Hematopoietic multipotent progenitor cell treated with erythropoietin and hydrocortisone succinate and interleukin-3 and kit ligand, for 15 days (in vitro differentiated cells): ENCODE results near the gene CRADD.
"Not testable (repeated sequence)": the region's sequence is repeated elsewhere in the genome, so short reads cannot be mapped to it uniquely, and the experiment has no call there.

ENCODE experiments used
- DNase-seq: peaks from one replicate; pipeline ENCODE4 v3.0.0-alpha.2; 2015; ENCODE audit warnings: low spot score

CRADD gene

DNA sequence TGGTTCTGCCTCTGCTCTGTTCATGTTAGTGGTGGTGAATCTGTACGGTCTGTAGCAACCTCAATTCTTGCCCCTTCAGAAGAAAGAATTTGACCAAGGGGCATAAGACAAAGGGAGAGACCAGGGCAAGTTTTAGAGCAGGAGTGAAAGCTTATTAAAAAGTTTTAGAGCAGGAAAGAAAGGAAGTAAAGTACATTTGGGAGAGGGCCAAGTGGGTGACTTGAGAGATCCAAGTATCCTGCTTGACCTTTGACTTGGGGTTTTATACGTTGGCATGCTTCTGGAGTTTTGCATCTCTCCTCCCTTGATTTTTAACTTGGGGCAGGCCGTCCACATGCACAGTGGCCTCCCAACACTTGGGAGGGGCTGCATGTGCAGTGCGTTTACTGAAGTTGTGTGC lies 225.0 kb downstream of the CRADD start:
- DNase-seq: no peak

- no peak for DNase-seq
Observed at GRCh38 chr12:93902736-93903562, 225.8 kb downstream of the CRADD start.

DNA sequence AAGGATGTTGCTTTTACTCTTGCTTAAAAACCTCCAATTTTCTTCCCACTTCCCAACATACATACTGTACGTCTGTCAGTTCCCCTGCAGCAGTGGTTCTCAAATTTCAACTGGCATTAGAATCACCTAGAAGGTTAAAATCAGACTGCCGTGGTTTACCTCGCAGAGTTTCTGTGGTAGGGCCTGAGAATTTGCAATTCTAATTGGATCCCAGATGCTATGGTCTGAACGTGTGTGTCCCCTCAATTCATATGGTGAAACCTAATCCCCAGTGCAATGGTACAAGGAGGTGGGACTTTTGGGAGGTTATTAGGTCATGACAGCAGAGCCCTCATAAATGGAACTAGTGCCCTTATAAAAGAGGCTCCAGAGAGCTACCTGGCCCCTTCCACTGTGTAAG lies 226.9 kb downstream of the CRADD start:
- no peak for DNase-seq

DNA sequence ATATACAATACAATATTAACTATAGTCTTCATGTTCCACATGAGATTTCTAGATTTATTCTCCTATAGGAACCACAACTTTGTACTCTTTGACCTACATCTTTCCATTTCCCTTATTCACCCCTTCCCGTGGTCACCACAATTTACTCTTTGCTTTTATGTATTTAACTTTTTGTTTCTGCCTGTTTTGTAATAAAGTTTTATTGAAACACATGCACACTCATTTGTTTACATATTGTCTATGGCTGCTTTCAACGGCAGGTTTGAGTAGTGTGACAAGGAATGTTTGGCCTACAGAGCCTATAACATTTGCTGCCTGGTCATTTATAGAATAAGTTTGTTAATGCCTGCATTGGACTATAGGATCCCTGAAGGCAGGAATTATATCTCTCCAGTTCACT lies 231.1 kb downstream of the CRADD start:
- DNase-seq: no peak

DNA sequence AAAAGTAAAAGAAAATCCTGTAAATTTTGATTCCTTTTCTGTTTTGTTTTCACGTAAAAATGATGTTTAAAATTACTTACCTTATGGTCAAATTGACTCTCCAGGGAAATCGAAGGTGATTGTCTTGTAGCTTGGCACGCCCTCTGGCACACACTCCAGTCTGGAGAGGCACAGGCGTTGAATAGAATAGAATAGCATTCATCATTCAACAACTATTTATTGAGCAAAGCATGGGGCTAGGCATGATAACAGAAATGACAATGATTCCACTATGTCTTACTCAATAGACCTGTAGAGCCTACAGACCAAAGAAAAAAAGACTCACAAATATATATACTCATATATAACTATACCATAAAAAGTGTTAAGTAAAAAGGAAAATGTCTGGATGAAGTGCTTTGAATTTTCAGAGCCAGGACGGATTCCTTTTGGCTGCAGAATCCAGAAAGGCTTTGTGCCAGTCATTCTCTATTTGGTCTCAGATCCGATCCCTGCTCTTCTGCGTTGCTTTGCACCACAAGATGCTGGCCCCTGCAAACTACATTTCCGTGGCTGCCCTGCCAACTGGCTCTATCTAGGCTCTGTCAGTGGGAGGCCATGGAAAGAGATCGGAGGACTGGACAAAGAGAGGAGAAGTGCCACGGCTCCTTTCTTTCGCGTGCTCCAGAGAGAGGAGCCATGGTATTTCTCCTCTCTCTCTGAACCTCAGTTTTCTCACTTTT lies 231.8 kb downstream of the CRADD start:
- DNase-seq: no peak

DNA sequence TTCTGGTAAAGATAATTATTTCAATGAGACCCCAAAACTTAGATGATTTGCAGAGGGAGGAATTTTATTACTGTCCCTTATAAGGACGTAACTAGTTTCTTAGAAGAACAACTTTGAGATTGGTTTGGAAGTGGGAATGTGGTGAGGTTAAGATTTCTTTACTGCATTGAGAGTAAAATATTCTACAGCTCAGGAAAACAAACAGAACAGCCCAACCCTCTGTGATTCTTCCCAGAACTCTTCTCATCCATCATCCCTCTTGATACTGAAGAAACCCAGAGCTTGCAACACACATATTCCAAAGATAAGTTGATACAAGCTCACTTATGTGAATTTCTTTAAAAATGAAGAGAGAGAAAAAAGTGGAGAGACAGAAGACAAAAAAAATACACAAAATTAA lies 234.2 kb downstream of the CRADD start:
- no peak for DNase-seq

- DNase-seq: no peak
Observed at GRCh38 chr12:93912086-93912733, 235.0 kb downstream of the CRADD start.

DNA sequence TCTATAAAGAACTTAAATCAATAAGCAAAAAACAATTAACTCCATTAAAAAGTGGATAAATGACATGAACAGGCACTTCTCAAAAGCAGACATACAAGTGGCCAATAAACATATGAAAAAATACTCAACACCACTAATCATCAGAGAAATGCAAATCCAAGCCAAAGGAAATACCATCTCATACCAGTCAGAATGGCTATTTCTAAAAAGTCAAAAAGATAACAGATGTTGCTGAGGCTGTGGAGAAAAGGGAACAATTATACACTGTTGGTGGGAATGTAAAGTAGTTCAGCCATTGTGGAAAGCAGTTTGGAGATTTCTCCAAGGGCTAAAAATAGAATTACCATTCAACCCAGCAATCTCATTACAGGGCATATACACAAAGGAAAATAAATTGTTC lies 236.7 kb downstream of the CRADD start:
- no peak for DNase-seq

GRCh38 chr12:93914281-93914680 lies 237.1 kb downstream of the CRADD start:
- DNase-seq: no peak

DNA sequence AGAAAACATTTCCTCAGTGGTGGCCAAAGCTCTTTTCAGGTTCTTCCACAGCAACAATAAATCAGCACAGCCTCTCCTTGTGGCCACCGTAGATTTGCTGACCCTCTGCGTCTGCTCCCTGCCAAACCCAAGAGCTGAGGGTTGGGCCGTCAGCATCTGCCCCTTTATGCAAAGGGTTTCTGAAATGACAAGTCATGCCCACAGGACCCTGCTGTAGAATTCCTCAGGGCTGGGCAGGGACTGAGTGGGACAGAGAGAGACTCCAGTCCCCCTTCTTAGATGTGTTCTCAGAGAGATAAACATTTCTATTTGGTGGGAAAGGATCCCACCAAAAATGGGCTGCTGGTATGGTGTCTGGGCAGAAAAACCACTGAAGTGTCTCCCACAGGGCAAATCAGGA lies 238.2 kb downstream of the CRADD start:
- DNase-seq: no peak

- DNase-seq: no peak
Observed at GRCh38 chr12:93916402-93916801, 239.2 kb downstream of the CRADD start.

DNA sequence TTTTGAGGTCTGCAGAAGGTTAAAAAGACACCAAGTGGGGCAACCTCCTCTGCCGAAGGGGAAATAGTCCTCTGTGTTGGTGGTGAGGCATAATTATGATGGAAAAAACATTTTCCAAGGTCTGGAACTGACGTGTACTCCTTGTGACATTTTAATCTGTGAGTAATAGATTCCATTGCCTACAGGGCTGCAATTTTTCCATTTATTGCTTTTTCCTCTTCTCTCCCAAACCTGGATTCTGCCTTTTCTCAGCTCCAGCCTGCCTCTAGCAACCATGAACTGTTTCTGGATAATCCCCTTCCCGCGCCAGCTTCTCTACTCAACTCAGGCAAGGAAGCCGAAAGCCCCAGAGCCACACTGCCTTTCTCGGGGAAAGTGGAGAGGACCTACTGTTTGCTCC lies 241.1 kb downstream of the CRADD start:
- no peak for DNase-seq

DNA sequence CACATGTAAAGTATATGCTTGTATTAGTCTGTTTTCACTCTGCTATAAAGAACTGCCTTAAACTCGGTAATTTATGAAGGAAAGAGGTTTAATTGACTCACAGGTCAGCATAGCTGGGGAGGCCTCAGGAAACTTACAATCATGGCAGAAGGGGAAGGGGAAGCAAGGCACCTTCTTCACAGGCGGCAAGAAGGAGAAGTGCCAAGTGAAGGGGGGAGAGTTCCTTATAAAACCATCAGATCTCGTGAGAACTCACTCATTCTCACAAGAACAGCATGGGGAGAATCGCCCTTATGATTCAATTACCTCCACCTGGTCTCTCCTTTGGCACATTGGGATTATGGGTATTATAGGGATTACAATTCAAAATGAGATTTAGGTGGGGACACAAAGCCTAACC lies 241.7 kb downstream of the CRADD start:
- no peak for DNase-seq

DNA sequence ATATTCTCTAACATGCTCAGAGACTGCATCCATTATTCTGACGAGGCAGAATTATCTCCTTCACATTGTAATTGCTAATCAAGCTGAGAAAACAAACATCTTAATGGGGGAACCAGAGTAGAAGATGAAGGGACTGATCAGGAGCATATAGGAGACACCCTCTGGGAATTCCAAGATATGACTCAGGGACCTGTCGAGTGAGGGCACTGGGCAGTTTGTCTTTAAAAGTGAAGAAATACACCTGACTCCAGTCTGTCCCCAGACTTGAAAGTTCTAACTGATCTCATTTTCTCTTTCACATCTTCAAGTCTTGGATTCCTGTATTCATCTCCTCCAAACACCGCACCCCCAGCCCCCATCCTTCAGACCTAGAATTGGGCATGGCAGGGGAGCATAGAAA lies 244.3 kb downstream of the CRADD start:
- DNase-seq: no peak

DNA sequence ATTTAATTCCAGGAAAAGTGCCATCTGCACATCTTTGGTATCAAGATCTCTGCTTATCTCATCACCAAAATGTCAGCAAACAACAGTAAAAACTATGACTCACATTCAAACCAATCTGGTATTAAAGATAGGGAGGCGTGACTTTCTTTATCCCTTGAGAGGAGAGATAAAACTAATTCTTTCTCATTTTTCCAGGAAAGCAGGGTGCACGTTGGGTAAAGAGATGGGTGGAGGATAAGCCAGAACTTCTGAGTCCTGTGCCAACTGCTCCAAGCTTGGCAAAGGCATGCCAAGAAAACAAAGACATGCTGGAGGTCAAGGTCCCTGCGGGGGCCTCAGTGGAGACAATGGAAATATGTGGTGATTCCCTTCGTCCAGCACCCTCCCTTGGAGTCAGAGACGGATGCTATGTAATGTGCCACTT lies 245.4 kb downstream of the CRADD start:
- DNase-seq: no peak

- no peak for DNase-seq
Observed at GRCh38 chr12:93924367-93924766, 247.2 kb downstream of the CRADD start.

DNA sequence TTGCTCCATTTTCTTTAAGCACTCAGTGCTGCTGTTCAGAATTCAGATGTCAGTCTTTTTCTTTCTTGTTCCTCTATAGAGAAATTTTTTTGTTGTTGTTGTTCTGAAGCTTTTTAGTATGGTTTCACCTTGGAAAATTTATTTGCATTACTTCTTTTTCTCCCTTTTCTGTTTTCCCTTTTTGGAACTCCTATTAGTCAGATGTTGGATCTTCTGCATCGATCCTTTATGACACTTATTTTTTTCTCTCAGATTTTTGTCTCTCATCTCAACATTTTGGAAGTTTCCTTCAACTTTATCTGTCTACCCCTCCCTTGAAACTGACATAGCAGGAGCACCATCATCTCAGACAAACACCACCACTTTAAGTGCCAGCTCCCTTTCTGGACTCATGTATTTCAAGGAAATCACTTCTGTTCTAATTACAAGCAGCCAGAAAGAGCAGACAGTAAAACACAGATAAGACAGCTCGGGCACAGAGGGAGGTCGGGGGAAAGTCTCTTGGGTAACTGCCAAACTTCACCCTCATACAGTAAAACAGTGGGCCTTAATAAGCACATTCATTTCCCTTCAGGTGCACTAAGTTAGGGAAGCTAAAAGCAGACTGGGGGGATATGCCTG lies 248.5 kb downstream of the CRADD start:
- no peak for DNase-seq

GRCh38 chr12:93926237-93926636 lies 249.1 kb downstream of the CRADD start:
- no peak for DNase-seq

- not testable (repeated sequence) for DNase-seq
Observed at GRCh38 chr12:93929081-93929480, 251.9 kb downstream of the CRADD start.

GRCh38 chr12:93937812-93938211 lies 260.6 kb downstream of the CRADD start:
- DNase-seq: no peak

- no peak for DNase-seq
Observed at GRCh38 chr12:93938317-93938716, 261.1 kb downstream of the CRADD start.

DNA sequence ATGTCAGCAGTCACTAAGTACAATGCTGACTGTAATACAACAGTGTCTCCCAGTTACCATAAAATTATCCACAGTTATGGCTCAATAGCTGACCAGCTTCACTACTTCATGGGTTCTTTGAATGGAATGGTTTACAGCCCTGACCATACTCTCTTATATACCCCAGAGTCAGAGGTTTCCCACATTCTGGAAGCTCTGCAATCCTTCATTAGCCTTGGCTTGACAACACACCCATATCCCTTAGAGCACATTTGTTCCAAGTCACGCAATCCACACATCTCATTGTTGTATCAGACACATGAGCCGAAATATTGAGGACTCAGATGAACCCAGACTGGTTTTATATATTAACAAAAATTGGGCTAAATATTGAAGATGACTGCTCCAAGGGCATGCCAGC lies 261.8 kb downstream of the CRADD start:
- no peak for DNase-seq
